Stimulated activated effector memory CD8-positive, alpha-beta T cell treated with anti-CD3 and anti-CD28 coated beads, Interleukin-12 subunit alpha, Interleukin-12 subunit beta, amount 100 ng/mL, for 72 hours (primary cell): ENCODE data around the gene PDS5B.
A peak's percentile ranks its signal among the peaks of the same experiment; 100 is the strongest.
"Not testable (repeated sequence)": the region's sequence is repeated elsewhere in the genome, so short reads cannot be mapped to it uniquely, and the experiment has no call there.

Source experiments
- ATAC-seq: fragments of 150-1000 bp; cut with Tn5 transposase; 2 replicates; pipeline ENCODE4 v1.10.0; 2021
- DNase-seq, 2 donors: peaks; one replicate each; pipeline ENCODE4 v3.0.0; 2021 to 2022; ENCODE audit warnings: low spot score in 2 of 2
- H3K27ac Mint-ChIP-seq: one replicate; pipeline ENCODE4 v1.8.0; 2022; ENCODE audit warnings: mild to moderate bottlenecking, mixed read lengths
- H3K36me3 Mint-ChIP-seq: one replicate; pipeline ENCODE4 v1.8.0; 2022; ENCODE audit warnings: mild to moderate bottlenecking, mixed read lengths
- H3K4me1 Mint-ChIP-seq: one replicate; pipeline ENCODE4 v1.8.0; 2022; ENCODE audit warnings: mixed read lengths
- H3K4me3 Mint-ChIP-seq: one replicate; pipeline ENCODE4 v1.8.0; 2022; ENCODE audit warnings: mild to moderate bottlenecking, mixed read lengths
- H3K9me3 Mint-ChIP-seq: one replicate; pipeline ENCODE4 v1.8.0; 2022; ENCODE audit warnings: mixed read lengths

Gene PDS5B

DNA sequence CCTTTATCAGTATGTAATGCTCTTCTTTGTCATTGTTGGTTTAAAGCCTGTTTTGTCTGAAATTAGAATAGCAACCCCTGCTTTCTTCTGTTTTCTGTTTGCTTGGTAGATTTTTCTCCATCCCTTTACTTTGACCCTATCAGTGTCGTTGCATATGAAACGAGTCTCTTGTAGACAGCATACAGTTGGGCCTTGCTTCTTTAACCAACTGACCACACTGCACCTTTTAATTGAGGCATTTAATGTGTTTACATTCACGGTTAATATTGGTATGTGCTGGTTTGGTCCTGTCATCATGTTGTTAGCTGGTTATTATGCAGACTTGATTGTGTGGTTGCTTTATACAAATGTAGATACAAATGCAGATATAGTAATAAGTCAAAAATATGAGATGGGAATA is 71.1 kb downstream of the PDS5B start:
- Mint-ChIP-seq H3K27ac (no peak overlapping the region), H3K36me3 (peaks cover 57% of the 10 kb centered on the region), H3K4me1 (peaks cover 12% of the 10 kb centered on the region), H3K4me3 (no peak overlapping the region), H3K9me3 (no peaks in the 10 kb centered on the region)
- DNase-seq: no peak
- no peak for ATAC-seq

DNA sequence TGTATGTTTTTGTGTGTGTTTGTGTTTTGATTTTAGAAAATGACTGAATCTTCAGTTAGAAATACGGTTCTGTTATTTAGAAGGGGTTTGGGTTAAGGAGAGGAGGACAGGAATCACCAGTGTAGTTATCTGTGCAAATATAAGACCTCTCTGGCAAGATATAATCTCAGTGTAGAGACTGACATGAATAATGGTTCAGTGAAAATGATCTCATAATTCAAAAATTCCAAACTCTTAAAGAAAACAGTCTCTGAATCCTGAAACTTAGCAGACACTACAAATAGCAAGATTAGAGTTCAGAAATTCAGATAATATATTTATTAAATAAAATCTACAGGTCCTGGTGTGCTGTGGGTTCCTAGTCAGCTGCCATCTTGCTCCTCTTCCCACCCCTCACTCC is 73.5 kb downstream of the PDS5B start:
- H3K4me1 Mint-ChIP-seq: peaks cover 12% of the 10 kb centered on the region
- H3K27ac Mint-ChIP-seq: no peak overlapping the region
- ATAC-seq: no peak
- H3K36me3 Mint-ChIP-seq: peaks cover 48% of the 10 kb centered on the region
- no peaks in the 10 kb centered on the region for H3K9me3 Mint-ChIP-seq
- DNase-seq: no peak
- H3K4me3 Mint-ChIP-seq: no peak overlapping the region

DNA sequence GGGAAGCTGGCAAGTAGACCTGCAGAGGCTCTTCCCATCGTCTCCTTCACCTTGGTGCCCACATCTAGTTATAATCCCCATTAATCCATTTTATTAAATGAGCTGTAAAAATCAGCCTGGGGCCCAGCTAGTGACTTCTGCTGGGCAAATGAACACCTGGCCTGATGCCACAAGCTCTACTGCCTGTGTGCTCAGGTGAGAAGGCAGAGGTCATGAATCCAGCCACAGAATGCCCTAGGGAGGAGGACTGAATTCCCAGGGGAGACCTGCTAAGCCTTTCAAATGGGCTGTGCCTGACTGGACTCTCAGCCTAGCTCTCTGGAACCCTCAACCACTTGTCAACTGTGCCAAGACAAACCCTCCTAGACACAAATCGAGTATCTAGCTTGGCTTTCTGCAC is 74.0 kb downstream of the PDS5B start:
- Mint-ChIP-seq H3K4me3 (no peak overlapping the region), H3K36me3 (peaks cover 52% of the 10 kb centered on the region), H3K27ac (no peak overlapping the region), H3K9me3 (no peaks in the 10 kb centered on the region), H3K4me1 (peaks cover 12% of the 10 kb centered on the region)
- no peak for DNase-seq
- ATAC-seq: no peak

DNA sequence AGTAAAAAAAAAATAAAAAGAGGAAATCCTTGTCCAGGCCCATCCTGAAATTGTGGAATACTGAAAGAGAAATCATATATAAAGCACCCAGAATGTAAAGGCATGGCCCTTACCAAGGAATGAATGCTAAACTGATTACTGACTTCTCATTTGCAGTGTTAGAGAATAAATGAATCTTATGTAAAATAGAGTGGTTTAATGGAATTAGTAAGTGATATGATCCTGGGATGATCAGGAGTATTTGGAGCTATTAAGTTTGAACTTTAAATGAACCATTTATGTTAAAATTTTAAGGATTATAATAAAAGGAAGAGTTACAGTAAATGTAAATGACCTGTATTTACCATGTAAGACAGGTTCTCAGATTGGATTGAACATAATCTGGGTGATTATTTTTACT is 75.4 kb downstream of the PDS5B start:
- H3K27ac Mint-ChIP-seq: no peak overlapping the region
- peaks cover 55% of the 10 kb centered on the region for H3K36me3 Mint-ChIP-seq

DNA sequence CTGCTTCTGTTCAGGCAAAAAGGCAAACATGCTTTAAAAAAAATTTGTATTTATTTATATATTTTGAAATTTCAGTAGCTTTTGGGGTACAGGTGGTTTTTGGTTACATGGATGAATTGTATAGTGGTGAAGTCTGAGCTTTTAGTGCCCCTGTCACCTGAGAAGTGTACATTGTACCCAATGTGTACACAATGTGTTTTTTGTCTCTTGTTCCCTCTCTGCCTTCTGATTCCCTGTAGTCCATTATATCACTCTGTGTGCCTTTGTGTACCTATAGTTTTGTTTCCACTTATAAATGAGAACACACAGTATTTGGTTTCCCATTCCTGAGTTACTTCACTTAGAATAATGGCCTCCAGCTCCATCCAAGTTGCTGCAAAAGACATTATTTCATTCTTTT is 77.4 kb downstream of the PDS5B start:
- H3K4me3 Mint-ChIP-seq: no peak overlapping the region
- H3K4me1 Mint-ChIP-seq: no peaks in the 10 kb centered on the region
- ATAC-seq: no peak
- peak overlapping the region; percentile 2 for H3K27ac Mint-ChIP-seq
- no peak for DNase-seq
- H3K9me3 Mint-ChIP-seq: no peaks in the 10 kb centered on the region
- H3K36me3 Mint-ChIP-seq: peaks cover 70% of the 10 kb centered on the region

More for the DNA sequence above, 75.4 kb downstream of the PDS5B start:
- ATAC-seq (no peak), DNase-seq (no peak)
- Mint-ChIP-seq H3K4me3 (no peak overlapping the region), H3K9me3 (no peaks in the 10 kb centered on the region), H3K4me1 (peaks cover 10% of the 10 kb centered on the region)

DNA sequence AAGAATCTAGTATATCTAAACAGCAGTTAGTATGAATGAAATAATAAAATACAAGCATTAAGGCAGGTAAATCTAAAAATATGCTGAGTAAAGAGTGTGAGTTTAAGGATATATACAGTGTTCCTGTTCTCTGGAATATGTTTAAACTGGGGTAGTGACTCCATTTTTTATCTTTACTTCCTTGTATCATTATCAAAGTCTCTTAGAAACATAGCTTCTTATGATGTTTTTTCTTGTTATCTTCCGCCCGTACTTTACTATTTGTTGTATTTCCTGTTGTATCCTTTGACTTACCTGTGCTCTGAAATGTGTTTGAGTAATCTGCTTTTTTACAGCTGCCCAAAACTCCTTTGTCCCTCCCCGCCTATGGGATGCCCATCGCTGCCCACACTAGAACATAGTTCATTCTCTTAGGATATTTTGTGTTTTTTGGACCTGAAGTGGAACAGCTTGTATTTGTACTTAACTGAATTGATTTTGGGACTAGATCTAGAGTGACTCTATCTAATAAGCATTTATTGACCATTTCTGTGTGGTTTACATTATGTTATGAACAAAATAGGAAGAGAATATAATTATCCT is 80.8 kb downstream of the PDS5B start:
- H3K4me3 Mint-ChIP-seq: no peak overlapping the region
- H3K36me3 Mint-ChIP-seq: peaks cover 67% of the 10 kb centered on the region
- no peak overlapping the region for H3K27ac Mint-ChIP-seq
- ATAC-seq (no peak), DNase-seq (no peak)
- H3K4me1 Mint-ChIP-seq: no peaks in the 10 kb centered on the region
- no peaks in the 10 kb centered on the region for H3K9me3 Mint-ChIP-seq

DNA sequence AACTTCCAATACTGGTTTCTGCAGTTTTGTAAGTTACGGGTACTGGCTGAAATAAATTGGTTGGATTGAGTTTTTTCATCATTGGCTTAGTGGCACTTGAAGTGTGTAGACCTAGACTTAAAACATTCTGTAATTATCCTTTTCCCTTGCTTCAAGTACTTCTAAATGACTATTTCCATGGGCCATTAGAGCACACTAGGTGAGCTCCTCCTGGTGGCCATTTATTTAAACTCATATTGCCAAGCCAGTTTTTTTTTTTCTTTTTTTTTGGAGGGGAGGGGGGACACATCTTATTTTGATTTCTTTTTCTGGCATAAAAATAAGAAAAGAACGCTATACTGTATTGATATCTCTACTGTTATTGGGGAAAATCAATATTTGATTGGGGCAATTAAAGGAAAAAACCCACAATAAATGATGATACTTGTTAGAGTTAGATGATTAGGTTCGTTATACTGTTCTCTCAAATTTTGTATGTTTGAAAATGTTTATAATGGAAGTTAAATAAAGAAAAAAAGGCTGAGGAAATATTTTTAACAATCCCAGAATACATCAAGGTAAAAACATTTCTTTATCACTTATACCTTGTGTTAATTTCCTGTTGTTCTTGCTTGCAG is 82.9 kb downstream of the PDS5B start:
- no peak for DNase-seq
- no peak for ATAC-seq

DNA sequence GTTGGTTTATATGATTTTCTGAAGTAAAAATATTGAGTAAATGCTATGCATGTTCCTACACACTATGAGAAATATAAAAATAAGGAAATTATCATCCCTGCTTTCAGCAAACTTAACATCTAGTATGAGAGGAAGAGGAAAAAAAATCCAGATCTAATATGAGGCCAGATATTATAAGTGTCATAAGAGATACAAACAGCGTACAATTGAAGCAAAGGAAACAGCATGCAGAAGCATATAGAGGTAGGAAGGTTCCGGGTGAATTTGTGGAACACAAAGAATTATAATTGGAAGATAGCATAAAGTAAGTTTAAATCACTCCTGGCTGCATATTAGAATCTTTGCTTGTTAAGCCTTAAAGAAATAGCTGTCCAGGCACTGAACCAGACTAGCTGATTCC is 88.3 kb downstream of the PDS5B start:
- Mint-ChIP-seq H3K4me3 (no peak overlapping the region), H3K9me3 (no peaks in the 10 kb centered on the region), H3K27ac (peak overlapping the region; percentile 2), H3K36me3 (peaks cover 88% of the 10 kb centered on the region), H3K4me1 (peaks cover 6% of the 10 kb centered on the region)
- ATAC-seq: no peak
- no peak for DNase-seq

More for the DNA sequence above, 82.9 kb downstream of the PDS5B start:
- no peak overlapping the region for H3K4me3 Mint-ChIP-seq
- peaks cover 79% of the 10 kb centered on the region for H3K36me3 Mint-ChIP-seq
- H3K27ac Mint-ChIP-seq: no peak overlapping the region
- H3K9me3 Mint-ChIP-seq: no peaks in the 10 kb centered on the region
- H3K4me1 Mint-ChIP-seq: no peaks in the 10 kb centered on the region

DNA sequence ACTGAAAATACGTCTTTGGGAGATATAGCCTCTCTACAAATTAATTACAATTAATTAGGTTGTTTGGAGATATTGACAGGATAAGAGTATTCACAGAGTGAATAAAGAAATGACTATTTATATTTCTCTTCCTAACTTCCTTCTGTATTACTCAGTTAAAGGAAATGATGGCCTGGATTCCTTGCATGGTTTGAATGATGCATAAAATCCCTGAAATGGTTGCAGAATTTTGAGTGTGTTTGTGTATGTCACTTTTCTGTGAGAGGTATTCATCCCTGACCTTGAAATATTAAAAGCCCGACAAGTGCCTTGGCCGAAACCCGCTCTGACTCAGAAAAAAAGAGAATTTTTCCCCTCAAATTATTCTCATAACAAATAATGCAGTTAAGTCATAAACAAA is 90.0 kb downstream of the PDS5B start:
- H3K9me3 Mint-ChIP-seq: no peaks in the 10 kb centered on the region
- H3K4me1 Mint-ChIP-seq: peaks cover 6% of the 10 kb centered on the region
- DNase-seq (no peak), ATAC-seq (no peak)
- H3K27ac Mint-ChIP-seq: no peak overlapping the region
- H3K4me3 Mint-ChIP-seq: no peak overlapping the region
- peaks cover 90% of the 10 kb centered on the region for H3K36me3 Mint-ChIP-seq

DNA sequence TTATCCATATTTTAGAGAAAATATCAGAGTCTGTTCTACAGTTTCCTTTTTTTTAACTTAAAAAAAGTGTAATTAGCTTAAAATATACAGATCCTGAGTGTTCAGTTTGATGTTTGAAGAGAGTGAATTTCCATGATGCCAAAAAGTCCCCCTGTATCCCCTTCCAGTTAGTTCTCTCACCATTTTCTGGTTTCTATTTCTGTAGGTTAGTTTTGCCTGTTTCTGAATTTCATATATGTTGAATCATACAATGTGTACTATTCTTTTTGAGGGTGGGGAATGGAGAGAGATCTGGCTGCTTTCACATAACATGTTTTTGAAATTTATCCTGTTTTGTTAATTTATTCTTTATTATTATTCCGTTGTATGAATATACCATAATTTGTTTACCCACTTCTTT is 95.9 kb downstream of the PDS5B start:
- peak overlapping the region; percentile 33 for H3K27ac Mint-ChIP-seq
- H3K4me3 Mint-ChIP-seq: no peak overlapping the region
- DNase-seq (no peak), ATAC-seq (peak; percentile 40)
- H3K36me3 Mint-ChIP-seq: peaks cover 91% of the 10 kb centered on the region
- H3K4me1 Mint-ChIP-seq: no peaks in the 10 kb centered on the region
- no peaks in the 10 kb centered on the region for H3K9me3 Mint-ChIP-seq

DNA sequence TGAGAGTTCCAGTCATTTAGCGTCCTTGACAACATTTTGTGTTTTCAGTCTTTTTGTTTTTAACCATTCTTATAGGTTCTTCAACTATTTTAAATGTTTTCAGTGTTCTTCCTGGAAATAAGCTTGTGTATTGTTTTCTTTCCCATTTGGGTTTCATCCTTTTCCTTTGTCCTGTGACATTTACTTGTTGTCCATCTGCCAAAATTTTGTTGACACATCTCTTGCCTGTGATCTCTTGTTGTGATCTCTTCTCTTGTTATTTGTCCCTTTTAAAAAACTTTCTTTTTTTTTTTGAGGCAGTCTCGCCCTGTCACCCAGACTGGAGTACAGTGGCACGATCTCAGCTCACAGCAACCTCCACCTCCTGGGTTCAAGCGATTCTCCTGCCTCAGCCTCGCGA is 96.5 kb downstream of the PDS5B start:
- Mint-ChIP-seq H3K36me3 (peaks cover 86% of the 10 kb centered on the region), H3K9me3 (no peaks in the 10 kb centered on the region), H3K27ac (peak overlapping the region; percentile 33)

DNA sequence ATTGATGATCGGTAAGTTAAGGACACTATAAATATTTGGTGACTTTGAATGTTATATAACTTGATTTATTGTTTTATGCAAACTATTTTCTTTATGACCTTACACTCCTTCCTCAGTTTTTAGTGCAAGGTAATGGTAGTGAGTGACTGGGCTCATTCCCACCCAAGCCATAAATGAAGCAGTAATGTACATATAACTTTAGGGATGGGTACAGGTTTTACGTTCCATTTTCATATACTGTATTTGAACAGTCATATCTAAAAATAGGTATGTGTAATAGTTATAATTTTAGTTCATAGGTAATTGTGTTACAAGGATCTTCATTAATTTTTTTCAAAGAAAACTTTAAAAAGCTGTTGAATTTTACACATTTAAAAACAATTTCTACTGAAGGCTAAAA is 101.0 kb downstream of the PDS5B start:
- no peak for ATAC-seq
- no peaks in the 10 kb centered on the region for H3K9me3 Mint-ChIP-seq
- no peaks in the 10 kb centered on the region for H3K4me1 Mint-ChIP-seq
- no peak overlapping the region for H3K4me3 Mint-ChIP-seq
- H3K27ac Mint-ChIP-seq: no peak overlapping the region
- H3K36me3 Mint-ChIP-seq: peaks cover 74% of the 10 kb centered on the region
- DNase-seq: no peak

More for the DNA sequence above, 96.5 kb downstream of the PDS5B start:
- ATAC-seq (no peak), DNase-seq (no peak)
- Mint-ChIP-seq H3K4me1 (no peaks in the 10 kb centered on the region), H3K4me3 (no peak overlapping the region)

DNA sequence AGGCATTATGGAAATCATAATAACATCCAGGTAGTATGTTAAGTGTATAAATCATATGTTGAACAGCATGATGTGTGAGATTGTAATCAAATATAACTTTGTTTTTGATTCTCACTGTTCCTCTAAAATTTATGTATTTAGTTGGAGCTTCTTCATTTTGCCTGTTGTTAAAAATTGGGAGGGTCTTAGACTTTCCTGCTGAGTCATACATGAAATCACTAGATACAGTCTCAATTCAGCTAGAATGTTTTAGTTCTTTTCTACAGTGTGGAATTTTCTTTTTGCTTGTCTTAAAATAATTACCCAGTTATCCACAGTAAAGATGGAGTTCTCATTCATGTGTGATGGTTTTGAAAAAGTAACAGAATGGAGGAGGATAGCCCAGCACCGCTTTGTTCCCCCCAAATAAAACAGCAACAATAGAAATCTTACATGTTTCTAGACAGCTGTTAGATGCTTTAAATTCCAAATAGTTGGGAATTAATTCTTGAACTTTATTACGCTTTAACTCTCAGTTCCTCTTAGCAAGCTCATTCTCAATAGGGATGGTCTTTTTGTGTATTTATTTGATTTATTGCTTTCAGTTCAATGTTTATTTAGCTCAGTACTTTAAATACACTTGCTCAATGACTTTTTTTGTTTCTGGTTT is 109.5 kb downstream of the PDS5B start:
- Mint-ChIP-seq H3K36me3 (peaks cover 76% of the 10 kb centered on the region), H3K9me3 (no peaks in the 10 kb centered on the region), H3K27ac (no peak overlapping the region), H3K4me3 (no peak overlapping the region), H3K4me1 (no peaks in the 10 kb centered on the region)
- DNase-seq (no peak), ATAC-seq (no peak)

DNA sequence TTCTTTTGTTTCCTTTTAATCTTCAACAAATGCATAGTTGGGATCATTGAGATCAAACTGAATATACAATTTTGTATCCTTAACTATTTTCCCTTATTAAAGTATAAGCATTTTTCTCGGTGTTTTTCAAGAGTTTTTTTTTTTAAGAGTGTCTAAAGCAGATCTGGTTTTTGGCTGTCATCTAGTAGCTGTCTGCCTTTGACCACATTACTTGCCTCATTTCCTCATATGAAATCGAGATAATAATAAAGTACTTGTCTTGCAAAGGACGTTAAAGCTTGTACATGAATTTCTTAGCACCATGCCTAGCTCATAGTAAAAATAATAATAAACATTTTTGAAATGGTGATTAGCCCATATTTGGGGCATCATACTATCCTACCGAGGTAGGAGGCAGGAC is 121.2 kb downstream of the PDS5B start:
- no peak for DNase-seq
- no peak for ATAC-seq
- Mint-ChIP-seq H3K36me3 (peaks cover 84% of the 10 kb centered on the region), H3K4me3 (no peak overlapping the region), H3K9me3 (peaks cover 2% of the 10 kb centered on the region), H3K27ac (no peak overlapping the region), H3K4me1 (no peaks in the 10 kb centered on the region)

DNA sequence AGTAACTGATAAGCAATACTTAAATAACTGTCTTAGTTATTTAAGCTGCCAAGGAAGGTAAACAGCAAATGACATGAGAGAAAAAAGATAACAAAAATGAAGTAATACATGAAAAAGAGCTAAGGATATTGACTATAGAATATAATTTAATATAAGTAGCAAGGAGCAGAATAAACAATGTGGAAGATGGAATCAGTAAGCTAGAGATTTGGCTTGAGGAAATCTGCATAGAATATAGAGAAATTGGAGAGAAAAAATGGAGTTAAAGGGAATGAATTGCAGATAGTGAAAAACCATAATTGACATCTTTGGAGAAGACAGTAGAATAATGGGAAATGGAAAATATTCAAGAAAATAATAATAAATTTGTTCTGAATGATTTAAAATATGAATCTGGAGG is 127.1 kb downstream of the PDS5B start:
- H3K9me3 Mint-ChIP-seq: peaks cover 12% of the 10 kb centered on the region
- no peaks in the 10 kb centered on the region for H3K4me1 Mint-ChIP-seq
- ATAC-seq (no peak), DNase-seq (no peak)
- peaks cover 69% of the 10 kb centered on the region for H3K36me3 Mint-ChIP-seq
- H3K27ac Mint-ChIP-seq: no peak overlapping the region
- no peak overlapping the region for H3K4me3 Mint-ChIP-seq

DNA sequence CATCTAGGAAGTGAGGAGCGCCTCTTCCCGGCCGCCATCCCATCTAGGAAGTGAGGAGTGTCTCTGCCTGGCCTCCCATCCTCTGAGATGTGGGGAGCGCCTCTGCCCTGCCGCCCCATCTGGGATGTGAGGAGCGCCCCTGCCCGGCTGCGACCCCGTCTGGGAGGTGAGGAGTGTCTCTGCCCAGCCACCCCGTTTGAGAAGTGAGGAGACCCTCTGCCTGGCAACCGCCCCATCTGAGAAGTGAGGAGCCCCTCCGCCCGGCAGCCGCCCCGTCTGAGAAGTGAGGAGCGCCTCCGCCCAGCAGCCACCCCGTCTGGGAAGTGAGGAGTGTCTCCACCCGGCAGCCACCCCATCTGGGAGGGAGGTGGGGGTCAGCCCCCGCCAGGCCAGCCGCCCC is 129.9 kb downstream of the PDS5B start:
- Mint-ChIP-seq H3K36me3 (peaks cover 47% of the 10 kb centered on the region), H3K9me3 (peaks cover 12% of the 10 kb centered on the region)
- DNase-seq, ATAC-seq, H3K27ac Mint-ChIP-seq, H3K4me3 Mint-ChIP-seq, H3K4me1 Mint-ChIP-seq: not testable (repeated sequence)
